Fibroblast of villous mesenchyme (primary cell): ENCODE results near the gene TAP2. TPM values are rescaled to one million over a fixed set of nuclear protein-coding genes. Genes with fewer than 3 reads are reported as not detected.
"Not testable (repeated sequence)": the region's sequence is repeated elsewhere in the genome, so short reads cannot be mapped to it uniquely, and the experiment has no call there.

ENCODE experiments used
- DNase-seq: peaks from one replicate; pipeline ENCODE4 v3.0.0-alpha.2; 2010; ENCODE audit warnings: low read depth
- H3K4me3 ChIP-seq: 2 replicates; pipeline ENCODE4 v1.5.1; 2011; ENCODE audit warnings: low read depth, mild to moderate bottlenecking, low read length
- total RNA-seq: library from RNA; depleted of rRNA; stranded (reverse); fragments of >200 nt; gene quantifications from 2 replicates; pipeline ENCODE4 v1.2.3, GENCODE V29; 2012
- TF ChIP-seq, protein P1 (sequence below): IDR thresholded peaks from 2 replicates; pipeline ENCODE4 v1.5.1; 2012; ENCODE audit warnings: low read depth, mild to moderate bottlenecking, low read length; ENCODE audit not compliant: insufficient read depth

The TAP2 gene
- total RNA-seq: 20.6 and 33.7 TPM in 2 replicates

DNA sequence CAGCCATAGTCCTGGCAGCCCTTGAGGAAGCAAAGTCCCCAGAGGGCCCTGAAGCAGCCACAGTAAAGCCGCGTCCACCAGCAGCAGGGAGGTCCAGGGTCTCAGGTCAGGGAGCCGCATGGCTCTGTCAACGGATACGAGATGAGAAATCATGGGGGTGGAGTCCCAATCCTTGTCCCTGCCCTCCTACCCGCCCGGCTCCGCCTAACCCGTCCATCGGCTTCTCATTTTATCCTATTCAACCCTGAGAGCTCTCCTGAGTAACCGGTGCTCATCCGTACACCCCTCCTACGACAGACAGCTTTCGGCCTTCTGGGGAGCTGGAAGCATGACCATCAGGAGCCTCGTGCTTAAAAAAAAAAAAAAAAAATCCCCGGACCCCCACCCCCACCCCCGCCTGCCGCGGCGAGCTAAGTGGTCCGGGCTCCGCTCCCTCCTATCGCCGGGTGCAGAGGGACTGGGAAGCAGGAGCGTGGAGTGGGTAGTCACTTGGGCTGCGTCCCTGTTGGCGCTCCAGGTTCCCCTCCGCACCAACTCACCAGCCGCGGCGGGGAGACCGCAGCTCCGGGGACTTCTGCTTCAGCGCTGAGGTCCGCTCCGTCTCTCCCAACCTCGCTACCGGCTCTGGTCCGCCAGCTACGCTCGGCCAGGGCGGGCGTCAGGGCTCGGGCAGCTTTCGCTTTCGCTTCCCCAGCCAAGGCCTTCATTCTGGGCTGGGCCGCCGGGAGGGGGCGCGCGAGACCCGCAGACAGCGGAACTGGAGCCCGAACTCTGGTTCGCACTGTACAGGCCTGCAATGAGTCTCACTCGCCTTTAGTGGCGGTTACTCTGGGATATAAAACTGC lies at the start of gene TAP2:
TAP2 (minus strand) TSS at position 626 of the 845 bp plus-strand sequence; CDS start at position 120, 506 bp downstream.
- peak; percentile 94 for DNase-seq
- peak within 1 kb of the TSS; percentile 89 for H3K4me3 ChIP-seq
- TF ChIP-seq, protein P1, sequence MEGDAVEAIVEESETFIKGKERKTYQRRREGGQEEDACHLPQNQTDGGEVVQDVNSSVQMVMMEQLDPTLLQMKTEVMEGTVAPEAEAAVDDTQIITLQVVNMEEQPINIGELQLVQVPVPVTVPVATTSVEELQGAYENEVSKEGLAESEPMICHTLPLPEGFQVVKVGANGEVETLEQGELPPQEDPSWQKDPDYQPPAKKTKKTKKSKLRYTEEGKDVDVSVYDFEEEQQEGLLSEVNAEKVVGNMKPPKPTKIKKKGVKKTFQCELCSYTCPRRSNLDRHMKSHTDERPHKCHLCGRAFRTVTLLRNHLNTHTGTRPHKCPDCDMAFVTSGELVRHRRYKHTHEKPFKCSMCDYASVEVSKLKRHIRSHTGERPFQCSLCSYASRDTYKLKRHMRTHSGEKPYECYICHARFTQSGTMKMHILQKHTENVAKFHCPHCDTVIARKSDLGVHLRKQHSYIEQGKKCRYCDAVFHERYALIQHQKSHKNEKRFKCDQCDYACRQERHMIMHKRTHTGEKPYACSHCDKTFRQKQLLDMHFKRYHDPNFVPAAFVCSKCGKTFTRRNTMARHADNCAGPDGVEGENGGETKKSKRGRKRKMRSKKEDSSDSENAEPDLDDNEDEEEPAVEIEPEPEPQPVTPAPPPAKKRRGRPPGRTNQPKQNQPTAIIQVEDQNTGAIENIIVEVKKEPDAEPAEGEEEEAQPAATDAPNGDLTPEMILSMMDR: peak; percentile 93

- DNase-seq: no peak
- H3K4me3 ChIP-seq: no peak overlapping the region
- TF ChIP-seq, protein P1: no peak
Measured at GRCh38 chr6:32887616-32888015, 49.1 kb upstream of the TAP2 start.

GRCh38 chr6:32886681-32887383 lies 48.3 kb upstream of the TAP2 start:
- peak; percentile 65 for DNase-seq
- TF ChIP-seq, protein P1: no peak
- no peak overlapping the region for H3K4me3 ChIP-seq

- H3K4me3 ChIP-seq: no peak overlapping the region
- TF ChIP-seq, protein P1: peak; percentile 55
- DNase-seq: peak; percentile 86
Measured at GRCh38 chr6:32885698-32886286, 47.3 kb upstream of the TAP2 start.

DNA sequence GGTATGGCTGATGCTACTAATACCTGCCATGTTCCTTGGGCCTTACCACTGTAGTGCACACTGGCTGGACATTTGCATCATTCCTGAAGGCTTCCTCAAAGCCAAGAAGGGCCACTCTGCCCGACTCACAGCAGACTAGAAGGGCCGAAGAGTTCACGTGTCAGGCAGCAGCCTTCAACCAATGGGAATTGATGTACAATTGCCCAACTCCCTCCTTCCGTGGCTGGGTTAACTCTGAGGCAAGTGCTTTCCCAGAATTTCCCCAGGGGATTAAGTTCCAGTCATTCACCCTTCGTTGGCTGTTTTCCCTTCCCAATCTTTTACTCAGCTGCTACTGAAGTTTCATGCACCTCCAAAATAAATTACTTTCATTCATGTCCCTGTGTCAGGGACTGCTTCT lies 45.2 kb upstream of the TAP2 start:
- TF ChIP-seq, protein P1: no peak
- no peak overlapping the region for H3K4me3 ChIP-seq
- DNase-seq: peak; percentile 76

- TF ChIP-seq, protein P1: no peak
- H3K4me3 ChIP-seq: no peak overlapping the region
- DNase-seq: no peak
Measured at GRCh38 chr6:32882879-32883250, 44.3 kb upstream of the TAP2 start.

DNA sequence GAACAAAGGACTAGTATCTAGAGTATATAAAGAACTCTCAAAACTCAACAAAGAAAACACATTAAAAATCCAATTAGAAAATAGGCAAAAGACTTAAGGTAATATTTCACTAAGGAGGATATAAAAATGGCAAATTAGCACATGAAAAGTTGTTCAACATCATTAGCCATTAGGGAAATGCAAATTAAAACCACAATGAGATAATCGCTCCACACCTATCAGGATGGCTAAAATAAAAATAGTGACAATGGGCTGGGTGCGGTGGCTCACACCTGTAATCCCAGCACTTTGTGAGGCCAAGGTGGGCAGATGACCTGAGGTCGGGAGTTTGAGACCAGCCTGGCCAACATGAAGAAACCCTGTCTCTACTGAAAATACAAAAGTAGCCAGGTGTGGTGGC lies 42.4 kb upstream of the TAP2 start:
- DNase-seq, H3K4me3 ChIP-seq: not testable (repeated sequence)
